Activated naive CD4-positive, alpha-beta T cell treated with anti-CD3 and anti-CD28 coated beads, Interleukin-2, amount 10 ng/mL, durations not matched to agents 5 hours and 36 hours (primary cell): Measurements from ENCODE around the gene NALCN. TPM values are rescaled to one million over a fixed set of nuclear protein-coding genes. Genes with fewer than 3 reads are reported as not detected.

ENCODE experiments used
- total RNA-seq, 2 experiments: library from RNA; stranded (reverse); gene quantifications; one replicate each; pipeline ENCODE4 v1.2.3, GENCODE V29; 2021

The NALCN gene
- total RNA-seq, result not detected

DNA sequence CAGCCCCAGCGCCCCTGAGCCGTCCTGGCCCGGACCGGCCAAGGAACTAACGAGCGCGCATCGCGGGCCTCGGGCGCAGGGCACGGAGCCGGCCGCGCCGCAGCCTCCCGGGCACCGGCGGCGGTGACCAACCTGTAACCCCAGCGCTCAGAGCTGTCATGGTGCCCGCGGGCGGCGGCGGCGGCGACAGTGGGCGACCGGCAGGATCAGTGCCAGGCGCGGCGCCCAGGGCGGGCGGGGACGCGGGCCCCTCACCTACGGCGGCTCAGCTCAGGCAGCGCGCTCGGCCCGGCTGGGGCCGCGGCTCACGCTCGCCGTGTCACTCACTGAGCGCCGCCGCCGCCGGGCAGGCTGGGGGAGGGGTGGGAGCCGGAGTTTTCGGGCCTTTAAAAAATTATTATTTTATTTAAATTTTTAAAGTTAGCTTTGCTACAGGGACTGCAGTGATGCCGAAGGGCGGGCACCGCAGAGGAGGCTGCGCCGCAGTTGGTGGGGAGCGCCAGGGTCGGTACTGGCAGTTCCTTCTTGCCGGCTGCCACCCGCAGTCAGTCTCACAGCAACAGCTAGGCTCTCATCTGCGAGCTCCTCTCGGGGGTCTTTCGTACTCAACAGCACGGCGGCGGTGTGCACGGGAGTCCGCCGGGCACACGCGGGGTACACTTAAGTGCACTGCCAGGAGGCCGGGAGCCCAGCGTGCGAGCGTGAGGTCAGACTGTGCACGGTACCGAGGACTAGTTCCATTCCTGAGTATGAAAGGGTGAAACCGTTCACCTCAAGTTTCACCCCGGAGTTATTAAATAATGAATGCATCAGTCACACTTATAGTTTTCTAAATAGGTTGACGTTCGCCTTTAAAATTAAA, at the start of gene NALCN:
Gene NALCN (minus strand): TSS at position 328 of the 862 bp plus-strand sequence. CDS start 17,382 bp downstream, outside the sequence.

DNA sequence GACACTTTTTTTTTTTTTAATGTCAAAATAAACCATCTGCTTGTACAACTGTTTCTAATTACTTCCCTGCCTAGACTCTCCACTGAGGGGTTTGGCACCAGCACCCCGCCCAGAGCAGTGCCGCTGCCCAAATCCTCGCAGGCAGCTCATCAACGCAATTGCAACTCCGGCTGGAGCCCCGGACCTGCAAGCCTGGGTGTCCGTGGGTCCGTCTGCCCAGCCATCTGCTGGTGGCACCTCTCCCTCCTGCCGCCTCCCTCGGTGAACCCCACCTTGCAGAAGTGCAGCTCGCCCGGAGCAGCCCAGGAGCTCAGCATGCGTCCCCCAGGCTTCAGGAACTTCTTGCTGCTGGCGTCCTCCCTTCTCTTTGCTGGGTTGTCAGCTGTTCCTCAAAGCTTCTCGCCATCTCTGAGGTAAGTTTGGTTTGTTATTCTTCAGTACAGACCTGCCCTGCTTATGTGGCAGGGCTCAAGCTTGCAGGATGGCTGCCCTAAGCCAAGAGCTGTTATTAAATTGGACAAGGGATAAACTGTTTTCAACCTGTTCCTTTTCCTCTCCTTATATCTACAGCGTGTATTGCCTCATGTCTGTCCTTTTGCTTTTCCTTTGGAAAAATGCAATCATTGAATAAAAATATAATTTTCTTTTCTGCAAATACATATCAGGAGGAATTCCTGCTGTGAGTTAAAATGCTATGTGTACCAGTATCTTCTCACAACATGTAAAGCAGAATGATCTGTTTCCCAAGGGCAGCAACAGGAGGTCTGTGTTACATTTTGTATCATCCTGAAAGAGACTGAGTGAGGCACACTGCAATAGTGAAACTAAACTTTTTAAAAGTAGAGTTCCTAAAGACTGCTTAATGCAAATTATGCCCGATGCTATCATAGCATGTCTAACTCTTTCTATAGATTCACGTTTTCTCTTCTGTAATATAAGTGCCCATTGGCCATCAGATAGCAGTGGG, 36.5 kb upstream of the NALCN start, which contains the start of gene ITGBL1:
Gene ITGBL1 (plus strand): TSS at position 157 of the 967 bp plus-strand sequence. CDS start 159 bp downstream, at position 316.

Other genes with a start within 250 kb of the NALCN start
- not detected for gene ITGBL1, start 36.2 kb upstream of the NALCN start, total RNA-seq